Glomerular visceral epithelial cell (primary cell): ENCODE results near the gene TMPRSS4.

Source experiments
- DNase-seq: peaks from one replicate; pipeline ENCODE4 v3.0.0-alpha.2; 2016; ENCODE audit errors: extremely low spot score

TMPRSS4 gene

GRCh38 chr11:118105657-118106305 lies 28.9 kb downstream of the TMPRSS4 start:
- no peak for DNase-seq

GRCh38 chr11:118106789-118107335 lies 30.0 kb downstream of the TMPRSS4 start:
- no peak for DNase-seq

- no peak for DNase-seq
Observed at GRCh38 chr11:118108513-118108912, 31.6 kb downstream of the TMPRSS4 start.

GRCh38 chr11:118109231-118109630 lies 32.4 kb downstream of the TMPRSS4 start:
- DNase-seq = no peak

GRCh38 chr11:118111019-118111743 lies 34.3 kb downstream of the TMPRSS4 start:
- DNase-seq = no peak

- DNase-seq = no peak
Observed at GRCh38 chr11:118111744-118112035, 34.8 kb downstream of the TMPRSS4 start.

- no peak for DNase-seq
Observed at GRCh38 chr11:118112711-118113430, 36.0 kb downstream of the TMPRSS4 start.

GRCh38 chr11:118114266-118114665 lies 37.4 kb downstream of the TMPRSS4 start:
- no peak for DNase-seq

GRCh38 chr11:118115048-118115447 lies 38.2 kb downstream of the TMPRSS4 start:
- DNase-seq = no peak

- no peak for DNase-seq
Observed at GRCh38 chr11:118117790-118118601, 41.1 kb downstream of the TMPRSS4 start.

- no peak for DNase-seq
Observed at GRCh38 chr11:118120793-118121192, 43.9 kb downstream of the TMPRSS4 start.

- DNase-seq = no peak
Observed at GRCh38 chr11:118124929-118125535, 48.2 kb downstream of the TMPRSS4 start.

GRCh38 chr11:118126082-118126838 lies 49.4 kb downstream of the TMPRSS4 start:
- no peak for DNase-seq

GRCh38 chr11:118128310-118128709 lies 51.4 kb downstream of the TMPRSS4 start:
- no peak for DNase-seq

GRCh38 chr11:118128721-118129470 lies 52.0 kb downstream of the TMPRSS4 start:
- no peak for DNase-seq

- DNase-seq = no peak
Observed at GRCh38 chr11:118129471-118130172, 52.7 kb downstream of the TMPRSS4 start.

- no peak for DNase-seq
Observed at GRCh38 chr11:118132385-118133151, 55.7 kb downstream of the TMPRSS4 start.

- DNase-seq = no peak
Observed at GRCh38 chr11:118133816-118134215, 56.9 kb downstream of the TMPRSS4 start.
